OCI-LY3 (cell line): Measurements from ENCODE around the gene SNX18.

Source experiments
- H2AFZ ChIP-seq: fragments of 200-600, 300-600 bp; shearing (Covaris generic); 2 replicates; pipeline ENCODE4 v1.6.0; 2014; ENCODE audit warnings: antibody characterized with exemption, low read depth, low read length
- H3K27ac ChIP-seq: fragments of 200-600, 300-600 bp; sonication (generic); 2 replicates; pipeline ENCODE4 v1.5.1; 2014; ENCODE audit warnings: mild to moderate bottlenecking, low read length, moderate library complexity, mixed read lengths
- H3K27me3 ChIP-seq: fragments of 200-600, 300-600 bp; sonication (generic); 2 replicates; pipeline ENCODE4 v1.6.1; 2014; ENCODE audit warnings: low read depth, low read length, mixed read lengths
- H3K36me3 ChIP-seq: fragments of 200-600, 300-600 bp; sonication (generic); replicated peaks from 2 replicates; pipeline ENCODE3; 2014; ENCODE audit warnings: low read depth, low read length, mixed read lengths
- H3K4me1 ChIP-seq: fragments of 300-600, 200-600 bp; sonication (generic); 2 replicates; pipeline ENCODE4 v1.6.1; 2014; ENCODE audit warnings: low read length, mixed read lengths
- H3K4me2 ChIP-seq: fragments of 200-600, 300-600 bp; sonication (generic); 2 replicates; pipeline ENCODE4 v1.6.1; 2014; ENCODE audit warnings: low read length, mixed read lengths
- H3K4me3 ChIP-seq: fragments of 300-600, 200-600 bp; sonication (generic); 2 replicates; pipeline ENCODE4 v1.5.1; 2014; ENCODE audit warnings: antibody characterized with exemption, mild to moderate bottlenecking, low read length, moderate library complexity
- H3K79me2 ChIP-seq: fragments of 300-600, 200-600 bp; shearing (Covaris generic); 2 replicates; pipeline ENCODE4 v1.6.1; 2014; ENCODE audit warnings: mild to moderate bottlenecking, low read length, mixed read lengths
- H3K9ac ChIP-seq: fragments of 300-600, 200-600 bp; shearing (Covaris generic); 2 replicates; pipeline ENCODE4 v1.6.0; 2014; ENCODE audit warnings: mild to moderate bottlenecking, low read length, moderate library complexity
- H3K9me3 ChIP-seq: fragments of 200-600, 300-600 bp; shearing (Covaris generic); 2 replicates; pipeline ENCODE4 v1.6.1; 2014; ENCODE audit warnings: low read length, mixed read lengths; ENCODE audit not compliant: insufficient read depth
- H4K20me1 ChIP-seq: fragments of 200-600, 300-600 bp; sonication (generic); 2 replicates; pipeline ENCODE4 v1.6.1; 2016; ENCODE audit warnings: low read length, mixed read lengths; ENCODE audit not compliant: insufficient read depth
- CTCF ChIP-seq: fragments of 200-600, 300-600 bp; sonication (generic); IDR thresholded peaks from 2 replicates; pipeline ENCODE4 v1.5.1; 2014; ENCODE audit warnings: antibody characterized with exemption, low read length, low read depth
- EZH2phosphoT487 ChIP-seq: fragments of 200-600 bp; shearing (Covaris generic); IDR thresholded peaks from 2 replicates; pipeline ENCODE4 v1.6.1; 2018; ENCODE audit warnings: antibody characterized with exemption, mixed run types, low read depth

The SNX18 gene

GRCh38 chr5:54573812-54574489 is 56.4 kb downstream of the SNX18 start:
- TF ChIP-seq EZH2phosphoT487 (no peak), CTCF (no peak)

GRCh38 chr5:54577528-54577927 is 60.0 kb downstream of the SNX18 start:
- Histone ChIP-seq H3K4me3 (no peak overlapping the region), H3K4me1 (no peaks in the 10 kb centered on the region), H3K4me2 (no peak overlapping the region), H3K36me3 (no peaks in the 10 kb centered on the region), H3K9me3 (no peaks in the 10 kb centered on the region), H2AFZ (no peak overlapping the region), H4K20me1 (no peaks in the 10 kb centered on the region), H3K79me2 (no peaks in the 10 kb centered on the region), H3K27me3 (no peaks in the 10 kb centered on the region), H3K27ac (no peak overlapping the region), H3K9ac (no peak overlapping the region)
- TF ChIP-seq EZH2phosphoT487 (no peak), CTCF (no peak)

More at GRCh38 chr5:54573812-54574489, 56.4 kb downstream of the SNX18 start:
- H3K27me3 ChIP-seq = no peaks in the 10 kb centered on the region
- H3K36me3 ChIP-seq = no peaks in the 10 kb centered on the region
- H3K27ac ChIP-seq = no peak overlapping the region
- no peak overlapping the region for H2AFZ ChIP-seq
- no peaks in the 10 kb centered on the region for H4K20me1 ChIP-seq
- no peaks in the 10 kb centered on the region for H3K9me3 ChIP-seq
- no peak overlapping the region for H3K4me2 ChIP-seq
- no peaks in the 10 kb centered on the region for H3K4me1 ChIP-seq
- H3K4me3 ChIP-seq = no peak overlapping the region
- H3K9ac ChIP-seq = no peak overlapping the region
- no peaks in the 10 kb centered on the region for H3K79me2 ChIP-seq

GRCh38 chr5:54577937-54578653 is 60.5 kb downstream of the SNX18 start:
- no peaks in the 10 kb centered on the region for H3K36me3 ChIP-seq
- H3K27ac ChIP-seq = no peak overlapping the region
- H3K27me3 ChIP-seq = no peaks in the 10 kb centered on the region
- no peaks in the 10 kb centered on the region for H3K4me1 ChIP-seq
- H3K9me3 ChIP-seq = no peaks in the 10 kb centered on the region
- H3K4me2 ChIP-seq = no peak overlapping the region
- no peak overlapping the region for H3K4me3 ChIP-seq
- H3K79me2 ChIP-seq = no peaks in the 10 kb centered on the region
- no peak overlapping the region for H2AFZ ChIP-seq
- TF ChIP-seq CTCF (no peak), EZH2phosphoT487 (no peak)
- no peak overlapping the region for H3K9ac ChIP-seq
- no peaks in the 10 kb centered on the region for H4K20me1 ChIP-seq

- Histone ChIP-seq H3K4me3 (no peak overlapping the region), H3K27ac (no peak overlapping the region)
- TF ChIP-seq EZH2phosphoT487 (no peak), CTCF (no peak)
These were observed 62.2 kb downstream of the SNX18 start for GRCh38 chr5:54579591-54580295.

More at GRCh38 chr5:54579591-54580295, 62.2 kb downstream of the SNX18 start:
- H4K20me1 ChIP-seq = no peaks in the 10 kb centered on the region
- H3K36me3 ChIP-seq = no peaks in the 10 kb centered on the region
- H3K79me2 ChIP-seq = no peaks in the 10 kb centered on the region
- no peak overlapping the region for H2AFZ ChIP-seq
- H3K9me3 ChIP-seq = no peaks in the 10 kb centered on the region
- no peak overlapping the region for H3K9ac ChIP-seq
- H3K4me2 ChIP-seq = no peak overlapping the region
- H3K4me1 ChIP-seq = no peaks in the 10 kb centered on the region
- no peaks in the 10 kb centered on the region for H3K27me3 ChIP-seq
